EL (cell line): ENCODE data around the gene NRSN2.
"Not testable (repeated sequence)": the region's sequence is repeated elsewhere in the genome, so short reads cannot be mapped to it uniquely, and the experiment has no call there.

Source experiments
- DNase-seq: peaks from one replicate; pipeline ENCODE4 v3.0.0-alpha.2; 2016

The NRSN2 gene

GRCh38 chr20:377578-377977 lies 30.7 kb downstream of the NRSN2 start:
- DNase-seq, result not testable (repeated sequence)

GRCh38 chr20:378961-379336 lies 32.0 kb downstream of the NRSN2 start:
- no peak for DNase-seq

GRCh38 chr20:380763-381580 lies 34.1 kb downstream of the NRSN2 start:
- peak; percentile 68 for DNase-seq

- peak; percentile 83 for DNase-seq
Observed at GRCh38 chr20:381581-382290, 34.8 kb downstream of the NRSN2 start.

GRCh38 chr20:382291-383115 lies 35.6 kb downstream of the NRSN2 start:
- no peak for DNase-seq

GRCh38 chr20:383889-384288 lies 37.0 kb downstream of the NRSN2 start:
- no peak for DNase-seq

- DNase-seq, result no peak
Observed at GRCh38 chr20:384723-385122, 37.8 kb downstream of the NRSN2 start.

- DNase-seq, result no peak
Observed at GRCh38 chr20:385448-385847, 38.5 kb downstream of the NRSN2 start.

- not testable (repeated sequence) for DNase-seq
Observed at GRCh38 chr20:386634-387033, 39.7 kb downstream of the NRSN2 start.

GRCh38 chr20:387520-387919 lies 40.6 kb downstream of the NRSN2 start:
- no peak for DNase-seq

GRCh38 chr20:388034-388994 lies 41.4 kb downstream of the NRSN2 start:
- no peak for DNase-seq

- no peak for DNase-seq
Observed at GRCh38 chr20:389220-389619, 42.3 kb downstream of the NRSN2 start.

- no peak for DNase-seq
Observed at GRCh38 chr20:391041-391711, 44.3 kb downstream of the NRSN2 start.

GRCh38 chr20:393296-393695 lies 46.4 kb downstream of the NRSN2 start:
- DNase-seq, result not testable (repeated sequence)

GRCh38 chr20:396252-396618 lies 49.3 kb downstream of the NRSN2 start:
- DNase-seq, result no peak

- DNase-seq, result no peak
Observed at GRCh38 chr20:396619-397431, 49.9 kb downstream of the NRSN2 start.

GRCh38 chr20:397432-398237 lies 50.7 kb downstream of the NRSN2 start:
- DNase-seq, result no peak

- no peak for DNase-seq
Observed at GRCh38 chr20:399182-399707, 52.3 kb downstream of the NRSN2 start.

- no peak for DNase-seq
Observed at GRCh38 chr20:400128-400453, 53.2 kb downstream of the NRSN2 start.
